Nephron (organoid): Measurements from ENCODE around the gene ZBTB4.
"Not testable (repeated sequence)": the region's sequence is repeated elsewhere in the genome, so short reads cannot be mapped to it uniquely, and the experiment has no call there.

Experiments
- H3K27ac Mint-ChIP-seq, 3 experiments: 2 replicates each; pipeline ENCODE4 v1.8.0; 2020; ENCODE audit warnings: mixed read lengths in 3 of 3, mild to moderate bottlenecking in 2 of 3, moderate library complexity in 1 of 3
- H3K27me3 Mint-ChIP-seq: 2 replicates; pipeline ENCODE4 v1.8.0; 2021; ENCODE audit warnings: low read depth, mild to moderate bottlenecking, moderate library complexity, mixed read lengths
- H3K36me3 Mint-ChIP-seq: 2 replicates; pipeline ENCODE4 v1.8.0; 2020; ENCODE audit warnings: low read depth, mixed read lengths
- H3K4me1 Mint-ChIP-seq: 2 replicates; pipeline ENCODE4 v1.8.0; 2020; ENCODE audit warnings: mixed read lengths
- H3K4me3 Mint-ChIP-seq, 3 experiments: 2 replicates each; pipeline ENCODE4 v1.8.0; 2020; ENCODE audit warnings: mild to moderate bottlenecking in 3 of 3, mixed read lengths in 3 of 3, moderate library complexity in 2 of 3
- H3K9me3 Mint-ChIP-seq: 2 replicates; pipeline ENCODE4 v1.8.0; 2020; ENCODE audit warnings: mixed read lengths
- TF ChIP-seq, protein P1 (sequence below), 3 experiments: fragments of 200-600 bp; sonication (generic); IDR thresholded peaks; one replicate each; pipeline ENCODE4 v1.5.0; 2021; ENCODE audit warnings: antibody characterized with exemption in 3 of 3; ENCODE audit not compliant: unreplicated experiment in 3 of 3

The ZBTB4 gene

GRCh38 chr17:7486181-7486580, 6.8 kb upstream of the ZBTB4 start:
- Mint-ChIP-seq H3K9me3 (no peaks in the 10 kb centered on the region), H3K27me3 (no peaks in the 10 kb centered on the region), H3K36me3 (peaks cover 33% of the 10 kb centered on the region), H3K4me1 (peaks cover 74% of the 10 kb centered on the region), H3K27ac (peak overlapping the region; percentile 9 to 80 (median 32)), H3K4me3 (peak overlapping the region; percentile 73 to 93 (median 78))
- TF ChIP-seq, protein P1, sequence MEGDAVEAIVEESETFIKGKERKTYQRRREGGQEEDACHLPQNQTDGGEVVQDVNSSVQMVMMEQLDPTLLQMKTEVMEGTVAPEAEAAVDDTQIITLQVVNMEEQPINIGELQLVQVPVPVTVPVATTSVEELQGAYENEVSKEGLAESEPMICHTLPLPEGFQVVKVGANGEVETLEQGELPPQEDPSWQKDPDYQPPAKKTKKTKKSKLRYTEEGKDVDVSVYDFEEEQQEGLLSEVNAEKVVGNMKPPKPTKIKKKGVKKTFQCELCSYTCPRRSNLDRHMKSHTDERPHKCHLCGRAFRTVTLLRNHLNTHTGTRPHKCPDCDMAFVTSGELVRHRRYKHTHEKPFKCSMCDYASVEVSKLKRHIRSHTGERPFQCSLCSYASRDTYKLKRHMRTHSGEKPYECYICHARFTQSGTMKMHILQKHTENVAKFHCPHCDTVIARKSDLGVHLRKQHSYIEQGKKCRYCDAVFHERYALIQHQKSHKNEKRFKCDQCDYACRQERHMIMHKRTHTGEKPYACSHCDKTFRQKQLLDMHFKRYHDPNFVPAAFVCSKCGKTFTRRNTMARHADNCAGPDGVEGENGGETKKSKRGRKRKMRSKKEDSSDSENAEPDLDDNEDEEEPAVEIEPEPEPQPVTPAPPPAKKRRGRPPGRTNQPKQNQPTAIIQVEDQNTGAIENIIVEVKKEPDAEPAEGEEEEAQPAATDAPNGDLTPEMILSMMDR (IDR thresholded peaks at IDR 0.05; ENCODE audit: unreplicated experiment in 3 of 3): no peak

- H3K27me3 Mint-ChIP-seq: no peaks in the 10 kb centered on the region
- peaks cover 25% of the 10 kb centered on the region for H3K36me3 Mint-ChIP-seq
- H3K4me3 Mint-ChIP-seq: peak overlapping the region; percentile 93 to 98 (median 97)
- H3K9me3 Mint-ChIP-seq: no peaks in the 10 kb centered on the region
- peak overlapping the region; percentile 100 for H3K27ac Mint-ChIP-seq
- TF ChIP-seq, protein P1 (IDR thresholded peaks at IDR 0.05; ENCODE audit: unreplicated experiment in 3 of 3): no peak
- peaks cover 73% of the 10 kb centered on the region for H3K4me1 Mint-ChIP-seq
These were observed 5.5 kb upstream of the ZBTB4 start for GRCh38 chr17:7484919-7485377.

DNA sequence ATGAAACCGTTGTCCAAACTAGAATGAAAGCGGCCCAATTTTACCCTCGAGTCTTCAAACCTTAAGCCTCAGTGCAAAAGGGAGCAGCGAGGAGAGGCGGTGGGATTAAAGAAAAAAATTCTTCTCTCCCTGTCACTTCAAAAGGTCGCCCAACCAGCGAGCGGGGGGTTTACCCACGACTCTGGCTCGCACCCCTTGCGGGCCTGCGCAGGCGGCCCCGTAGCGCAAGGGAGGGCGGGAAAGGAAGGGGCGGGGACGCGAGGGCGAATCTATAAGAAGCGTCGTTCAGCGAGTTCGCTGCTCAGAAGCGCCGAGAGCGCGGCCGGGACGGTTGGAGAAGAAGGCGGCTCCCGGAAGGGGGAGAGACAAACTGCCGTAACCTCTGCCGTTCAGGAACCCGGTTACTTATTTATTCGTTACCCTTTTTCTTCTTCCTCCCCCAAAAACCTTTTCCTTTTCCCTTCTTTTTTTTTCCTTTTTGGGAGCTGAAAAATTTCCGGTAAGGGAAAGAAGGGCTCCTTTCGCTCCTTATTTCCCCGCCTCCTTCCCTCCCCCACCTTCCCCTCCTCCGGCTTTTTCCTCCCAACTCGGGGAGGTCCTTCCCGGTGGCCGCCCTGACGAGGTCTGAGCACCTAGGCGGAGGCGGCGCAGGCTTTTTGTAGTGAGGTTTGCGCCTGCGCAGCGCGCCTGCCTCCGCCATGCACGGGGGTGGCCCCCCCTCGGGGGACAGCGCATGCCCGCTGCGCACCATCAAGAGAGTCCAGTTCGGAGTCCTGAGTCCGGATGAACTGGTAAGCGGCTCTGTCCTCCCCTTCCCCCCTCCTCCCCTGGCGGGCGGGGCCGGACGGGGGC, 4.9 kb upstream of the ZBTB4 start, which contains the start of gene POLR2A:
POLR2A (plus strand) TSS at position 300 of the 852 bp plus-strand sequence.
- H3K9me3 Mint-ChIP-seq: no peaks in the 10 kb centered on the region
- H3K36me3 Mint-ChIP-seq: peaks cover 21% of the 10 kb centered on the region
- peak within 1 kb of the TSS; percentile 93 to 98 (median 97) for H3K4me3 Mint-ChIP-seq
- H3K27me3 Mint-ChIP-seq: no peaks in the 10 kb centered on the region
- H3K4me1 Mint-ChIP-seq: peaks cover 73% of the 10 kb centered on the region
- TF ChIP-seq, protein P1 (IDR thresholded peaks at IDR 0.05; ENCODE audit: unreplicated experiment in 3 of 3): no peak
- H3K27ac Mint-ChIP-seq: peak within 1 kb of the TSS; percentile 100

GRCh38 chr17:7483255-7484066, 4.0 kb upstream of the ZBTB4 start:
- Mint-ChIP-seq H3K27ac (peak overlapping the region; percentile 100), H3K4me1 (peaks cover 67% of the 10 kb centered on the region), H3K9me3 (no peaks in the 10 kb centered on the region), H3K36me3 (peaks cover 14% of the 10 kb centered on the region), H3K27me3 (no peaks in the 10 kb centered on the region), H3K4me3 (peak overlapping the region; percentile 93 to 98 (median 97))
- TF ChIP-seq, protein P1 (IDR thresholded peaks at IDR 0.05; ENCODE audit: unreplicated experiment in 3 of 3): no peak

DNA sequence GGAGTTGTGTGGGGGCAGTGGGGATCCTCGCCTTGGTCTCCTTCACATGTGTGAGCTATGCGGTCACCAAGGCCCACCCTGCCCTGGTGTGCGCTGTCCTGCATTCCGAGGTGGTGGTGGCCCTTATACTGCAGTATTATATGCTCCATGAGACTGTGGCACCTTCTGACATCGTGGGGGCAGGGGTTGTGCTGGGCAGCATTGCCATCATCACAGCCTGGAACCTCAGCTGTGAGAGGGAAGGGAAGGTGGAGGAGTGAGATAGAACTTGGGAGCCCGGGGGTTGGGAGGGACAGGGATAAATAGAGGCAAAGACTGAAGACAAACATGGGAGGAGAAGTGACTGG, 3.3 kb upstream of the ZBTB4 start:
- peaks cover 72% of the 10 kb centered on the region for H3K4me1 Mint-ChIP-seq
- H3K27ac Mint-ChIP-seq: peak overlapping the region; percentile 100
- H3K9me3 Mint-ChIP-seq, H3K27me3 Mint-ChIP-seq: not testable (repeated sequence)
- peak overlapping the region; percentile 93 to 98 (median 97) for H3K4me3 Mint-ChIP-seq
- peaks cover 14% of the 10 kb centered on the region for H3K36me3 Mint-ChIP-seq

DNA sequence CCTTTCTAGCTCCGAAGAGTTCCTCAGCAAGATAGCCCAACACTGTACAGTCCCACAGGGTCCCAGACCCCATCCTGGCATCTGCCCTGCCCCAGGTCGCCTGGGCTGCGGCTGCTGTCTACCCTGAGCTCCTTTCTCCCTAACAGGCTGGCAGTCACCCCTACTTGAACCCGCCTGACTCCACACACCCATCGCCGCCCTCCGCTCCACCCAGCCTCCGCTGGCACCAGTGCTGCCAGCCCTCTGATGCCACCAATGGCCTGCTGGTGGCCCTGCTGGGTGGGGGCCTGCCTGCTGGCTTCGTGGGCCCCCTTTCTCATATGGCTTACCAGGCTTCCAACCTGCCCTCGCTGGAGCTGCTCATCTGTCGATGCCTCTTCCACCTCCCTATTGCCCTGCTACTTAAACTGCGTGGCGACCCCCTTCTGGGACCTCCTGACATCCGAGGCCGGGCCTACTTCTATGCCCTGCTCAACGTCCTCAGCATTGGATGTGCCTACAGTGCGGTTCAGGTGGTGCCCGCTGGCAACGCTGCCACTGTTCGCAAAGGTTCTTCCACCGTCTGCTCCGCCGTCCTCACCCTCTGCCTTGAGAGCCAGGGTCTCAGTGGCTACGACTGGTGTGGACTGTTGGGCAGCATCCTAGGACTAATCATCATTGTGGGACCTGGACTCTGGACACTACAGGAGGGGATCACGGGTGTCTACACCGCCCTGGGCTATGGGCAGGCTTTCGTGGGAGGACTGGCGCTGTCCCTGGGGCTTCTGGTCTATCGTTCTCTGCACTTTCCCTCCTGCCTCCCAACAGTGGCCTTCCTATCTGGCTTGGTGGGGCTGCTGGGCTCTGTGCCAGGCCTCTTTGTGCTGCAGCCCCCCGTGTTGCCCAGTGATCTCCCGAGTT, 2.7 kb upstream of the ZBTB4 start:
- Mint-ChIP-seq H3K4me3 (peak overlapping the region; percentile 93 to 98 (median 97)), H3K4me1 (peaks cover 72% of the 10 kb centered on the region), H3K27ac (peak overlapping the region; percentile 100)
- H3K9me3 Mint-ChIP-seq, H3K36me3 Mint-ChIP-seq, H3K27me3 Mint-ChIP-seq: not testable (repeated sequence)

- H3K36me3 Mint-ChIP-seq, H3K27me3 Mint-ChIP-seq, H3K9me3 Mint-ChIP-seq: not testable (repeated sequence)
- peak within 1 kb of the TSS; percentile 93 to 99 (median 95) for H3K4me3 Mint-ChIP-seq
- peaks cover 74% of the 10 kb centered on the region for H3K4me1 Mint-ChIP-seq
- peak within 1 kb of the TSS; percentile 100 for H3K27ac Mint-ChIP-seq
These were observed 1.8 kb upstream of the ZBTB4 start, which contains the start of gene SLC35G6 for GRCh38 chr17:7481275-7481674. TSS of gene SLC35G6 (plus strand) at chr17:7481446. CDS start at chr17:7481517, 71 bp downstream.
